ENCODE data around the gene FEM1A.
"Not testable (repeated sequence)": the region's sequence is repeated elsewhere in the genome, so short reads cannot be mapped to it uniquely, and the experiment has no call there.

FEM1A gene

DNA sequence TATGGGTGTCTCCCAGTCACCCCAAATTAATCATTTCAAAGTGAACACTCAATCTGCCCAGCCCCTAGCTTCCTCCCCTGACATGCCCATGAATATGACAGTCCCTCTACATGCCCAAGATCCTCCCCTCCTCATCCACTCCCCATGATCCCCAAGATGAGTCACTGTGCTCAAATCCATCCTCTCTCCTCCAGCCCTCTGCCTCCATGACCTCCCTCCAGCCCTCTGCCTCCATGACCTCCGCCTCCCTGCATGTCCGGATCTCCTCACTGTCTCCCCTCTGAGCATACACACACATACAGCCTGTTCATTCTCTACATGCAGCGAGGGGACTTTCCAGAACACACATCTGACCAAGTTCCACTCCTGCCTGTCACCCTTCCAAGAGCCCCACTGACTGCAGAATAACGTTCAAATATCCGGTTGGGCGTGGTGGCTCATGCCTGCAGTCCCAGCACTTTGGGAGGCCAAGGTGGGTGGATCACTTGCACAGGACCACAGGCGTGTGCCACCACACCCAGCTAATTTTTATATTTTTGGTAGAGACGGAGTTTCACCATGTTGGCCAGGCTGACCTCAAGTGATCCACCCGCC, 18.4 kb upstream of the FEM1A start:
- in situ Hi-C loops (cut with MboI; ENCODE audit: low sequenced_read_pairs), result no loop called here

DNA sequence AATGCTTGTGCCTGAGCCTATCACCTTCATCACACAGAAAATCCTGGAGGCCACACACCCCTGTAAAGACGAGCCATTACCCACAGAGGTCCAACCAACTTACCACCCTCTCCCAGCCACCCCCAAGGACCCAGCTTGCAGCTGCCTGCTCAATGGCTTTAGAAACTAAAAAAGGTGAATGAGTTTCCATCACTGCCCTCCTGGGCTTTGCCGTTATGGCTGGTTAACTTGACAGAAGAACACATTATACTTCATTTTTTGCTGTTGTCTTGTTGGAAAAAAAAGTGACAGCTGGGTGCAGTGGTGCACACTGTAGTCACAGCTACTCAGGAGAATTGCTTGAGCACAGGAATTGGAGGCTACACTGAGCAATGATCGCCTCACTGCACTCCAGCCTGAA, 17.4 kb upstream of the FEM1A start:
- in situ Hi-C loops (cut with MboI; ENCODE audit: low sequenced_read_pairs), result no loop called here

DNA sequence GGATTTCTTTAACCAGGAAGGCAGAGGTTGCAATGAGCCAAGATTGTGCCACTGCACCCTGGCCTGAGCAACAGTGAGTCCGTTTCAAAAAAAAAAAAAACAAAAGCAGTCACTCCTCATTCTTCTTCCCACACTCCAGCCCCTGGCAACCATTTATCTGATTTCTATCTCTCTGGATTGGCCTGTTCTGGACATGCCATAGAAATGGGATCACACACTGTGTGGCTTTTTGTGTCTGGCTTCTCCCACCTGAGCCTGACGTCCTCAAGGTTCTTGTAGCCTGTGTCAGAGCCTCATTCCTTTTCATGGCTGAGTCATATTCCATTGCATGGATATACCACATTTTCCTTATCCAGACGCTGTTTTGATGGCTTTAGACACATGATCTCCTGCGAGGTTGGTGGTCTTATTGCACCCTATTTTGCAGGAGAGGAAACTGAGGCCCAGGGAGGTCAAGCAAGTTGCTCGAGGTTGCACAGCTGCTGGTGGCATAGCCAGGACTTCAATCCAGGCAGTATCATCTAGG, 15.8 kb upstream of the FEM1A start:
- in situ Hi-C loops (cut with MboI; ENCODE audit: low sequenced_read_pairs), result no loop called here

DNA sequence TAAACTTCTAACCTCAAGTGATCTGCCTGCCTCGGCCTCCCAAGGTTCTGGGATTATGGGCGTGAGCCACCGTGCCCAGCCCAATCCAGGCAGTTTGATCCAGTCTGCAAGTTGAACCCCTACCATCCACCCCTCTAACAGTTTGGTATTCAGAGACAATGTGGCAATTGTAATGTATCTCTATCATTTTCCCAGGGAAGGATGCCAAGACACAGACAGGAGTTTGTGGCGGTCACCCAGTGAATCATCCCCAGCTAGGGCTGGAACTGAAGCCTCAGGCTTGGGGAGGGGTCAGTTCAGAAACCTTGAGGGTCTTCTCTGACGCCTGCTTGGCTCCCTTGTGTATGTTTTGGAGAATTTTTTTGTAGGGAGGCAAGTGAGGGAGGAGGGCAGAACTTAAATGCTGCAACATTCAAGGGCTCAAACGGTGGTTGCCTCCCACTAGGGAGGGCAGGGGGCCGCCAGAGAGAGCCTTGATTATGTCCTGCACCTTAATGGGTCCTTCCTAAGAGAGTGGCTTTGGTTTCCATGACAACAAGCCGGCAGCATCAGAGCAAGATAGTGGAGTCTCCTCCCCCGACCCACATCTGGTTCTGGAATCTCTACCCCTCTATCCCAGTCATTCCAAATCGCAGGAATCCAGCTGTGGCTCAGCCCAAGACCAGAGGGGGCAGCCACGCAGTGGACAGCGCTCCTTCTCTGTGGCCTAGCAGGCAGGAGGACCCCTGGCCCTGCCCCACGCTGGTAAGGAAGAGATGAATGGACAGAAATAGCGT, 14.9 kb upstream of the FEM1A start:
- in situ Hi-C loops (cut with MboI; ENCODE audit: low sequenced_read_pairs), result no loop called here

DNA sequence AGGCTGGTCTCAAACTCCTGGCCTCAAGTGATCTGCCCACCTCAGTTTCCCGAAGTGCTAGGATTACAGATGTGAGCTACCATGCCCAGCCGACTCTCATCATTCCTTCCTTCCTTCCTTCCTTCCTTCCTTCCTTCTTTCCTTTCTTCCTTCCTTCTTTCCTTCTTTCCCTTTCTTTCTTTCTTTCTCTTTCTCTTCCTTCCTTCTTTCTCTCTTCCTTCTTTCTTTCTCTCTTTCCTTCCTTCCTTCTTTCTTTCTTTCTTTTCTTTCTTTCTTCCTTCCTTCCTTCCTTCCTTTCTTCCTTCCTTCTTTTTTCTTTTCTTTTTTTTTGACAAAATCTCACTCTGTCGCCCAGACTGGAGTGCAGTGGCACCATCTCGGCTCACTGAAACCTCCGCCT, 13.4 kb upstream of the FEM1A start:
- in situ Hi-C loops (cut with MboI; ENCODE audit: low sequenced_read_pairs), result not testable (repeated sequence)

DNA sequence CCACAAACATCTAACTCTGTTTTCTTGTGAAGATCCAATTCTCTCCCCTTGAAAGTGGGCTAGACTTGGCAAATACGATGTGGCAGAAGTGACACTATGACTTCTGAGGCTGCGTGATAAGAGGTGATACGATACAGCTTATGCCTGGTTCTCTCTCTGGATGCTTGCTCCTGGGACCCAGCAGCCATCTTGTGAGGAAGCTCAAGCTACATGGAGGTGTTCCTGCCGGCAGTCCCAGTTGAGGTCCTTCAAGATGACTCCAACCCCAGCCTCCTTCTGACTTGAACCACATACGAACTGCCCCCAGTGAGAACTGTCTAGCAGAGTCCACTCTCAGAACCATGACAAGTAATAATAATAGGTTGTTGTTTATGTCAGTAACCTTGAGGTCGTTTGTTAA, 10.7 kb upstream of the FEM1A start:
- in situ Hi-C loops (cut with MboI; ENCODE audit: low sequenced_read_pairs), result no loop called here

DNA sequence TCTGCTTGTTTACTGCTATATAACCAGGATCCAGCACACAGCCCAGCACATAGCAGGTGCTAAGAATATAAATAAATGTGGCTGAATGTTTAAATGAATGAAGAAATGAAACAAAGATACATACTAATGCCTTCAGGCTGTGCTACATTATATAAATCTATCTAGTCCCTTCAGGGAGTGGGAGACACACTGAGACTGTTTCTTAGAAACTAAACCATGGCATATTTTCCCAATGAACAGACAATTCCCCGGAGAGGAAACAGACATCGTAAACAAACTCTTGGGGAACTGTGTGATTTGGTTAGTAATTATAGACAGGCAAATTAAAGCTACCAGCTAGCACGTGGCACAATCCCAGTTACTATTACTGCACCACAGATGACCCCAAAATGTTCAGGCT, 9.7 kb upstream of the FEM1A start:
- in situ Hi-C loops (cut with MboI; ENCODE audit: low sequenced_read_pairs), result no loop called here

DNA sequence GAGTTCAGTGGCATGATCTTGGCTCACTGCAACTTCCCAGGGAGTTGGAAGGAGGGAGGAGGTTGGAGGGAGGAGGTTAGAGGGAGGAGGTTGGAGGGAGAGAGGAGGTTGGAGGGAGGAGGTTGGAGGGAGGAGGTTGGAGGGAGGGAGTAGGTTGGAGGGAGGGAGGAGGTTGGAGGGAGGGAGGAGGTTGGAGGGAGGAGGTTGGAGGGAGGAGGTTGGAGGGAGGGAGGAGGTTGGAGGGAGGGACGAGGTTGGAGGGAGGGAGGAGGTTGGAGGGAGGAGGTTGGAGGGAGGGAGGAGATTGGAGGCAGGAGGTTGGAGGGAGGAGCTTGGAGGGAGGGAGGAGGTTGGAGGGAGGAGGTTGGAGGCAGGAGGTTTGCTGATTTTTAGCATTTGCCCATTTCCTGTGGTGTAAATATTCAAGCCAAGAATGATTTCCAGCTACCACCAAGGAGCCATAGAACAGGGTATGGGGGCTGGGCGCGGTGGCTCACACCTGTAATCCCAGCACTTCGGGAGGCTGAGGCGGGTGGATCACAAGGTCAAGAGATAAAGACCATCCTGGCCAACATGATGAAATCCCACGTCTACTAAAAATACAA, 5.0 kb upstream of the FEM1A start:
- in situ Hi-C loops (cut with MboI; ENCODE audit: low sequenced_read_pairs), result not testable (repeated sequence)

DNA sequence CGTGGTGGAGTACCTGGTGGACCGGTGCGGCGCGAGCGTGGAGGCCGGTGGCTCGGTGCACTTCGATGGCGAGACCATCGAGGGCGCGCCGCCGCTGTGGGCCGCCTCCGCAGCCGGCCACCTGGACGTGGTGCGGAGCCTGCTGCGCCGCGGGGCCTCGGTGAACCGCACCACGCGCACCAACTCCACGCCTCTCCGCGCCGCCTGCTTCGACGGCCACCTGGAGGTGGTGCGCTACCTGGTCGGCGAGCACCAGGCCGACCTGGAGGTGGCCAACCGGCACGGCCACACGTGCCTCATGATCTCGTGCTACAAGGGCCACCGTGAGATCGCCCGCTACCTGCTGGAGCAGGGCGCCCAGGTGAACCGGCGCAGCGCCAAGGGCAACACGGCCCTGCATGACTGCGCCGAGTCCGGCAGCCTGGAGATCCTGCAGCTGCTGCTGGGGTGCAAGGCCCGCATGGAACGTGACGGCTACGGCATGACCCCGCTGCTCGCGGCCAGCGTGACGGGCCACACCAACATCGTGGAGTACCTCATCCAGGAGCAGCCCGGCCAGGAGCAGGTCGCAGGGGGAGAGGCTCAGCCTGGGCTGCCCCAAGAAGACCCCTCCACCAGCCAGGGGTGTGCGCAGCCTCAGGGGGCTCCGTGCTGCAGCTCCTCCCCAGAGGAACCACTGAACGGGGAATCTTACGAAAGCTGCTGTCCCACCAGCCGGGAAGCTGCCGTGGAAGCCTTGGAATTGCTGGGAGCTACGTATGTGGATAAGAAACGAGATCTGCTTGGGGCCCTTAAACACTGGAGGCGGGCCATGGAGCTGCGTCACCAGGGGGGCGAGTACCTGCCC, 708 bp downstream of the FEM1A start:
- in situ Hi-C loops (cut with MboI; ENCODE audit: low sequenced_read_pairs), result loop anchor here (5.0 kb wide), 1 partner anchor 60 kb away; no protein-coding TSS in a partner anchor

DNA sequence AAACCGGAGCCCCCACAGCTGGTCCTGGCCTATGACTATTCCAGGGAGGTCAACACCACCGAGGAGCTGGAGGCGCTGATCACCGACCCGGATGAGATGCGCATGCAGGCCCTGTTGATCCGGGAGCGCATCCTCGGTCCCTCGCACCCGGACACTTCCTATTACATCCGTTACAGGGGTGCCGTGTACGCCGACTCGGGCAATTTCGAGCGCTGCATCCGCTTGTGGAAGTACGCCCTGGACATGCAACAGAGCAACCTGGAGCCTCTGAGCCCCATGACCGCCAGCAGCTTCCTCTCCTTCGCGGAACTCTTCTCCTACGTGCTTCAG, 1.3 kb downstream of the FEM1A start:
- in situ Hi-C loops (cut with MboI; ENCODE audit: low sequenced_read_pairs), result loop anchor here (5.0 kb wide), 1 partner anchor 61 kb away; no protein-coding TSS in a partner anchor

DNA sequence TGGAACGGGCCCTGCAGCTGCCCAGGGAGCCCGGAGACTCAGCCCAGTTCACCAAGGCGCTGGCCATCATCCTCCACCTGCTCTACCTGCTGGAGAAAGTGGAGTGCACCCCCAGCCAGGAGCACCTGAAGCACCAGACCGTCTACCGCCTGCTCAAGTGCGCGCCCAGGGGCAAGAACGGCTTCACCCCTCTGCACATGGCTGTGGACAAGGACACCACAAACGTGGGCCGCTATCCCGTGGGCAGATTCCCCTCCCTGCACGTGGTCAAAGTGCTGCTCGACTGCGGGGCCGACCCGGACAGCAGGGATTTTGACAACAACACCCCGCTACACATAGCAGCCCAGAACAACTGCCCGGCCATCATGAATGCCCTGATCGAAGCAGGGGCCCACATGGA, 1.7 kb downstream of the FEM1A start:
- in situ Hi-C loops (cut with MboI; ENCODE audit: low sequenced_read_pairs), result loop anchor here (5.0 kb wide), 1 partner anchor 61 kb away; no protein-coding TSS in a partner anchor

DNA sequence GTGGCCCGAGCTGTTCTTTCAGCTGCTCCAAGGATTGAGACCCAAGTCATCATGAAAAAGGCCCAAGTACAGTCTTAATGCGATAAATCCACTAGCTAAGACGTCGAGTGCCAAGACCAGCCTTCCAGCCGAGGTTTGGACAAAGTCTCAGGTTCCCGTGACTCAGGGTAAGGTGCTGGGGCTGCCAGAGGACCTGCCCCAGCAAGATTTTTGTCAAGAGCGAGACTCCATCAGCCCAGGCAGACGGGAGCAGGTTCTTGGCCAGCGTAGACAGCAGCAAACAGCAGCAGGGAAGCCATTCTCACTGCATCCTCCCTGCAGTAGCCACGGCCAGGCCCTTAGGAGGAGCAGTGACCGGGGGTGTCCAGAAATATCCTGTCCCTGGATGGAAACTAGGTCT, 3.4 kb downstream of the FEM1A start:
- in situ Hi-C loops (cut with MboI; ENCODE audit: low sequenced_read_pairs), result loop anchor here (5.0 kb wide), 1 partner anchor 63 kb away; no protein-coding TSS in a partner anchor

DNA sequence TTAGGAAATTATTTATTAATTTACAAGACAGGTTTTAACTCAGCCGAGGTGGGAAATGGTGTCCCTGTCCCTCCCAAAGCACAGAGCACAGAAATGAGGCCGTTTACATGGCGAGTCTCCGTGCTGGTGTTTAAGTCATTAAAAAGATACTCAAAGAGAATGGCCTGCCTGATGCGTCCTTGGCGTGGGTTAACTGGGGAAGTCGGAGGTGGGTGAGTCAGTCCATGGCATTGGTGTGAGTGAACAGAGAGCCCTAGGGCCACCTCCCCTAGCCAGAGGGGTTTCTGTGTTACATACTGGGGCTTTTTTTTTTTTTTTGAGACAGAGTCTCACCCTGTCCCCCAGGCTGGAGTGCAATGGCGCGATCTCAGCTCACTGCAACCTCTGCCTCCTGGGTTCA, 3.9 kb downstream of the FEM1A start:
- in situ Hi-C loops (cut with MboI; ENCODE audit: low sequenced_read_pairs), result no loop called here

DNA sequence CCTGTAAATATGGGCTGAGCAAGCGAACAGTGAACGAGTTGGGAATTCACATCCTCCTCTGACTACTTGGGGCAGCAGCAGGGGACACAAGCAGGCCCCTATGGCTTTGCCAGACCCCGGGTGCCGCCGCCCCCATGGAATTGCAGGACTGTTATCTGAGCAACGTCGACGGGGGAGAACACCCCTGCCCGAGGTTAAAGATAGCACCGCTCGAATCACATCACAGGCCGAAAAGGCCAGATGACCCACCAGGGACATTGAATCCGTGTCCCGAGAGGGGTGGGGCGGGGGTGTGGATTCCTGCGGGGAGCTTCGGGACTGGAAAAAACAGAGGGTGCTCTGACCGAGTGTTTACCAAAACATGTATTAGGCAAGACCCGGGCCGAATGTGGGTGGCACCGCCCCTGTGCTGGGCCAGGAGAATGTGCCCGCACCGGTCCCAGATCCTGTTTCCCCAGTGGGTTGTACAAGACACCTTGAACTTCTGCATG, 9.1 kb downstream of the FEM1A start:
- in situ Hi-C loops (cut with MboI; ENCODE audit: low sequenced_read_pairs), result loop anchor here (25.0 kb wide), 1 partner anchor 362 kb away; no protein-coding TSS in a partner anchor

DNA sequence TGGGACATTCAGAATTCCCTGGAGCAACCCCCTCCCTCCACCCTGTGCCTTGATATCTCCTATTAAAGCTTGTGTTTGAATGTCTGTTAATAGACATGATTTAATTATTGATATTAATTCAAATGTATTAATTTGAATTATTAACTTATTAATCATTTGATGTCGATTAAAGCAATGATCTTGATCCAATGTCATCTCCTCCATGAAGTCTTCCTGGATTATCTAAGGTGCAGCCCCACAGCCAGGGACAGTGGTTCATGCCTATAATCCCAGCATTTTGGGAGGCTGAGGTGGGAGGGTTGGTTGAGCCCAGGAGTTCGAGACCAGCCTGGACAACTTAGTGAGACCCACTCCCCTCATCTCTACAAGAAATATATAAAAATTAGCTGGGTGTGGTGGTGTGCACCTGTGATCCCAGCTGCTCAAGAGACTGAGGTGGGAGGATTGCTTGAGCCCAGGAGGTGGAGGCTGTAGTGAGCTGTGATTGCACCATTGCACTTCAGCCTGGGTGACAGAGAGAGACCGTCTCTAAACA, 9.6 kb downstream of the FEM1A start:
- in situ Hi-C loops (cut with MboI; ENCODE audit: low sequenced_read_pairs), result loop anchor here (25.0 kb wide), 1 partner anchor 361 kb away; no protein-coding TSS in a partner anchor

DNA sequence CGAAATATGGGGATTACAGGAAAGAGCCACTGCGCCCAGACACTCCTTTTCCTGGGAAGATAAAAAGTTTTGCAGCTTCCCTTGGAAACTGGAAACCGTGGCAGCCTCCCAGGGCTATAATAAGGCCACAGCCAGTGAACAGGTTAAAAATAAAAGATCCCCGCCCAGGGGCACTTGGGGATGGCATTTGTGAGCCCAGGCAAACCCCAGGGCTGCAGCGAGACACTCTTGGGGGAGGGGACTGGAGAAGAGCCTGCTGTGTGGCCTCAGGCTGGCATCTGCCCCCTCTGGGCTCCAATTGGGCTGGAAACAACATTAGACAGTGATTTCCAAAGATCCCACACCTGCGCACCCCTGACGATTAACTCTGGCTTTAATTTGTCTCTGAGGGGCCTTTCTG, 11.2 kb downstream of the FEM1A start:
- in situ Hi-C loops (cut with MboI; ENCODE audit: low sequenced_read_pairs), result loop anchor here (25.0 kb wide), 1 partner anchor 360 kb away; no protein-coding TSS in a partner anchor

DNA sequence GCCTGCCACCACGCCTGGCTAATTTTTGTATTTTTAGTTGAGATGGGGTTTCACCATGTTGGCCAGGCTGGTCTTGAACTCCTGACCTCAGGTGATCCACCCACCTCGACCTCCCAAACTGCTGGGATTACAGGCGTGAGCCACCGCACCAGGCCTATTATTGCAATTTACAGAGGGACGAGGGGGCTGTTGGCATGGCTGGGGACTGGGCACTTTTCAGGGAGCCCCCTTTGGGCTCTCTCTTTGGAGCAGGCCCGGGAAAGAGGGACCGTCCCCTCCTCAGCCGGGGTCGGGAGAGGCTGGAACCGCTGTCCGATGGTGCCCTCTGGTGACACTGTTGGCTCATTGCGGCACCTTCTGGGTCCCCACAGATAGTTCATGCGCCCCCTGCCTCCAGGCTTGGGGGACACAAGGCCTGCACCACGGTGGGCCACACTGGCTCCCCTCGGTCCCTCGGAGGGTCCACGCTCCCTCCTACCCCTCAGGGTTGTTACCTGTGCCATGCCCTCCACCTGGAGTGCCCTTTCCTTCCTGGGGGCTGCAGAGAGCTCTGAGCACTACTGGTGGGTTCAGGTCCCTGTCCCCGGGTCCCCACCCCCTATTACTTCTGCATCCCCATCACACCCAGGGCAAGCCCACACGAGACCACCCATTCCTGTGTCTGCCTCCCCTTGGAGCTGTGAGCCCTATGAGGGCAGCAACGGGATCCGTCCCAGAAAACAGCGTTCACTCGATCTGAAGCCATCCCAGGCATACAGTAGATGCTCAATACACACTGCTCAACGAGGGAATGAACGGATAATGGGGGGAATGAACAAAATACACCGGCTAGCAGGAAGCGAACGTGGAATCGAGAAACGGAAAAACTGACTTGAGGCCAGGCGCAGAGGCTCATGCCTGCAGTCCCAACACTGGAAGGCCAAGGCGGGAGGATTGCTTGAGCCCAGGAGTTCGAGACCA, 12.5 kb downstream of the FEM1A start:
- in situ Hi-C loops (cut with MboI; ENCODE audit: low sequenced_read_pairs), result loop anchor here (25.0 kb wide), 1 partner anchor 358 kb away; no protein-coding TSS in a partner anchor

DNA sequence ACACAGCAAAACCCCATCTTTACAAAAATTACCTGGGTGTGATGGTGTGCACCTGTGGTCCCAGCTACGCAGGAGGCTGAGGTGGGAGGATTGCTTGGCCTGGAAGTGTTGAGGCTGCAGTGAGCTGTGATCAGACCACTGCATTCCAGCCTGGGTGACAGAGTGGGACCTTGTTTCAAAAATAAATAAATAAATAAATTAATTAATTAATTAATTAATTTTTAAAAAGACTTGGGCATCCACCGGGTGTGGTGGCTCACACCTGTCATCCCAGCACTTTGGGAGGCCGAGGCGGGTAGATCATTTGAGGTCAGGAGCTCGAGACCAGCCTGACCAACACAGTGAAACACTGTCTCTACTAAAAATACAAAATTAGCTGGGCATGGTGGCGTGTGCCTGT, 13.6 kb downstream of the FEM1A start:
- in situ Hi-C loops (cut with MboI; ENCODE audit: low sequenced_read_pairs), result loop anchor here (5.0 to 25.0 kb wide), 2 partner anchors 227 to 357 kb away; no protein-coding TSS in a partner anchor

DNA sequence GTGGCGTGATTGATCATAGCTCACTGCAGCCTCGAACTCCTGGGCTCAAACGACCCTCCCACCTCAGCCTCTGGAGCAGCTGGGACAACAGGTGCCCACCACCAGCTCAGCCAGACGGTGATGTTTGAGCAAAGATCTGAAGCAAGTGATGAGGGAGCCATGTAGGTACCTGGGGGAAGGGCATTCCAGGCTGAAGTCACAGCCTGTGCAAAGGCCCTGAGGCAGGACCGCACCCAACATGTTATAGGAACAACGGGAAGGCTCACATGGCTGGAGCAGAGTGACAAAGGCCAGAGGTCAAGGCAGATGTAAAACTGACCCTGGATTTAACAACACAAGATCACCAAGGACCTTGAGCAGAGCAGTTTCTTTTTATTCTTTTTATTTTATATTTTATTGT, 14.8 kb downstream of the FEM1A start:
- in situ Hi-C loops (cut with MboI; ENCODE audit: low sequenced_read_pairs), result loop anchor here (5.0 to 25.0 kb wide), 2 partner anchors 226 to 356 kb away; no protein-coding TSS in a partner anchor
